Suppressor macrophage (primary cell): ENCODE data around the gene SLC39A9.
"Not testable (repeated sequence)": the region's sequence is repeated elsewhere in the genome, so short reads cannot be mapped to it uniquely, and the experiment has no call there.

Experiments used
- DNase-seq, 4 experiments: peaks; one replicate each; pipeline ENCODE4 v3.0.0-alpha.2; 2020 to 2022

SLC39A9 gene

DNA sequence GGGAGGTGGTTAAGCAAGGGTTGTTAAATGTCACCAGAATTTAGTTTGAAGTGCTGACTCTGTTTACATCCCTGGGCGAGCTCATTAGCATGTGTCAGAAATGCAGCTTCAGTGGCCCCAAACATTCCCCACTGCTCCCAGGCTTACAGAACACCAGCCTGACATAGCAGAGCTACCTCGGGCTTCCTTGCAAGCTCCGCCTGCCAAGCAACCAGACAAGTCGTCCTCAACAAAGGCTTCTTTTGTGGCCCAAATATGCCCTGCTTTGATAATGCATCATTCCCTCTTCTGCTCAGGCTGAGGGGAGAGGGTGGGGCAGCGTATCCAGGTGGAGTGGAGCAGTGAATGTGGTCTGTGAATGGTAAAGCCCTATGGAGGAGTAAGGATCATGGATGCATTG is 28.4 kb upstream of the SLC39A9 start:
- no peak for DNase-seq

DNA sequence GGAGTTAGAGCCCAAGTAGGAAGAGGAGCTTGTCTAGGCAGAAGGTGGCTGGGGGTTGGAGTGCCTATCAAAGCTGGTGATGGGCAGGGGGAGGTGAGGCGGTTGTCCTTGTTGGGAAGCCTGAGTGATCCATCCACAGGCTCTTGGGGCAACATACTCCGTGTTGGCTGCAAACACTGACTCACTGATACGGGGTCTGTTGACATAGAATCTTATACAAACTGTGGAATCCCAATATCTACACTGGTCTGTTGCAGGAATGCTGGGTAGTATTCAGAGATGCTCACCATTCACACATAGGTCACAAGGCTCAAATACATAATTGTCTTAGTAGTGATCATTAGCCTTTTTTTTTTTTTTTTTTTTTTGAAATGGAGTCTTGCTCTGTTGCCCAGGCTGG is 26.3 kb upstream of the SLC39A9 start:
- DNase-seq: no peak

GRCh38 chr14:69373104-69373503 is 25.4 kb upstream of the SLC39A9 start:
- DNase-seq: no peak

DNA sequence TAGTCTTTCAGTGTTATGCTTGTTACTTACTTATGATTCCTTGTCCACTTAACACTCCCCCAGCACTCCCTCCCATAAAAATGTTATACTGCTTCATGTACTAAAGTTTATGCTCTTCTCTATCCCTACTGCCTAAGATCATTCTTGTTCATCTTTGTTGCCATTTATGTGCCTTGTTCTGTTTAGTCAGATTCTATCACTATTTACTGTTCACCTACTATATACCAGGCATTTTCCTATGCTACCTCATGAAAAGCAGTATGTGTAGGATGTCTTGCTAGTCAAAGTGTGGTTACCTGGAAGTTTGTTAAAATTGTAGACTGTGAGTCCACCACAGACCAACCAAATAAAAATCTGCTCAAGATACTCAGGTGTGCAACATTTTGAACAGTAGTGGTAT is 24.3 kb upstream of the SLC39A9 start:
- no peak for DNase-seq

- DNase-seq: no peak
Measured at GRCh38 chr14:69375182-69375581, 23.3 kb upstream of the SLC39A9 start.

GRCh38 chr14:69375722-69376121 is 22.8 kb upstream of the SLC39A9 start:
- no peak for DNase-seq

- DNase-seq: peak; percentile 46 to 91 (median 70)
Measured at GRCh38 chr14:69376439-69376838, 22.1 kb upstream of the SLC39A9 start.

DNA sequence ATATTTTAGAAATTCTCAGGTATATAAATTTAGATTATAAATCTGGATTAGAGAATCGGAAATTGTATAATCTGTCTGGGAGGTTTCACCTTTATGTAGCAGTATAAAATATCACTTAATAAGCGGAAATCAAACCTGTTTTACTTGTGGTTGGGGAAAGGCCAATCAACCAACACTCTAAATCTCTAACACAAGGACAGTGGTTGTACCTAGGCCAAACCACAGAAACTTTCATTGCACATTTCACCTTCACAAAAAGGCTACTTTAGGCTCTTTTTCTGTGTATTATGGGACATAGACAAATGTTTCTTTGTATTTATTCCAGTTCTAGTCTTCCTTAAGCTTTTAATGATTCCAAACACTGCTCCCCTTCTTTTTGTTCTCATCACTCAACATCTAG is 20.2 kb upstream of the SLC39A9 start:
- no peak for DNase-seq

- no peak for DNase-seq
Measured at GRCh38 chr14:69387311-69387710, 11.2 kb upstream of the SLC39A9 start.

- DNase-seq: not testable (repeated sequence)
Measured at GRCh38 chr14:69391400-69391799, 7.1 kb upstream of the SLC39A9 start.

GRCh38 chr14:69392481-69392880 is 6.0 kb upstream of the SLC39A9 start:
- DNase-seq: no peak

DNA sequence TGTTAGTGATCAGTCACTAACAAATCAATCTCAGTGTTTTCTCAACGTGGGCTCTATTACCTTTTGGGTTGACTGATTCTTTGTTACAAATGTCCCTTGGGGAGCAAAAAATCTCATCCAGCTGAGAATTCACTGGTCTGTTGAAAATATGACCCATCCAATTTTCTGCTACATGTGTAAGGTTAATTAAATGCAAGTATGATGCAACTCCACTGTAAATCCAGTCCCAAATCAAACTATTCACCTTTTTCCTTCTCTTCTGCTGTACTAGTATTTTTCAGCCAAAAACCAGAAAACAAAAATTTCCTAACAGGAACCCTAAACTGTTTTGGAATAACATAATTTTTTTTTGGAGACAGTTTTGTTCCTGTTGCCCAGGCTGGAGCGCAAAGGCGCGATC is 2.6 kb upstream of the SLC39A9 start:
- no peak for DNase-seq

GRCh38 chr14:69398818-69399210 is 322 bp downstream of the SLC39A9 start:
- peak in 1 of 4 experiments; percentile 4 for DNase-seq

- DNase-seq: no peak
Measured at GRCh38 chr14:69399750-69400149, 1.3 kb downstream of the SLC39A9 start.

GRCh38 chr14:69400154-69400553 is 1.7 kb downstream of the SLC39A9 start:
- no peak for DNase-seq

GRCh38 chr14:69401841-69402240 is 3.3 kb downstream of the SLC39A9 start:
- peak in 1 of 4 experiments; percentile 22 for DNase-seq

DNA sequence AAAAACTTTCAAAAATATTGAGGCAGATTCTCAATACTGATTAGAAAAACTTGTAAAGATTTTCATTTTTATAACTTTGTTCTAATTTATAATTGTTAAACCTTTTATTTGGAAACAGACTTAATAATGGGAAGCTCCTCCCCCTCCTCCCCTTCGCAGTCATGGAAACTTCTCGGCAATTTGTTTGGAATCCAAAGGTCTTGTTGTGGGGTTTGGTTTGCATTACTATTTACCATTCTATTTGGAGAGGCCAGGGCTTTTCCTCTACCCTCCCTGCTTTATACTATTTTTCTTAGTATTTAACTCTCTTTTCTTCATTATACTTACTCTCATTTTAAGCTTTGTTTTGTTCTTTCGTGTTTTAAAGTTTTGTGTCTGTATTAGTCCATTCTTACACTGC is 6.0 kb downstream of the SLC39A9 start:
- no peak for DNase-seq

- DNase-seq: no peak
Measured at GRCh38 chr14:69404883-69405282, 6.4 kb downstream of the SLC39A9 start.

- DNase-seq: no peak
Measured at GRCh38 chr14:69405762-69406161, 7.3 kb downstream of the SLC39A9 start.

GRCh38 chr14:69408331-69408960 is 10.0 kb downstream of the SLC39A9 start:
- peak; percentile 35 to 61 (median 51) for DNase-seq

- no peak for DNase-seq
Measured at GRCh38 chr14:69413483-69413882, 15.0 kb downstream of the SLC39A9 start.

DNA sequence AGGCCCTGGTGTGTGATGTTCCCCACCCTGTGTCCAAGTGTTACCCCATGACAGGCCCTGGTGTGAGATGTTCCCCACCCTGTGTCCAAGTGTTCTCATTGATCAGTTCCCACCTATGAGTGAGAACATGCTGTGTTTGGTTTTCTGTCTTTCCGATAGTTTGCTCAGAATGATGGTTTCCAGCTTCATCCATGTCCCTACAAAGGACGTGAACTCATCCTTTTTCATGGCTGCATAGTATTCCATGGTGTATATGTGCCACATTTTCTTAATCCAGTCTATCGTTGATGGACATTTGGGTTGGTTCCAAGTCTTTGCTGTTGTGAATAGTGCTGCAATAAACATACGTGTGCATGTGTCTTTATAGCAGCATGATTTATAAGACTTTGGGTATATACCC is 17.6 kb downstream of the SLC39A9 start:
- not testable (repeated sequence) for DNase-seq

- no peak for DNase-seq
Measured at GRCh38 chr14:69423279-69423678, 24.8 kb downstream of the SLC39A9 start.

DNA sequence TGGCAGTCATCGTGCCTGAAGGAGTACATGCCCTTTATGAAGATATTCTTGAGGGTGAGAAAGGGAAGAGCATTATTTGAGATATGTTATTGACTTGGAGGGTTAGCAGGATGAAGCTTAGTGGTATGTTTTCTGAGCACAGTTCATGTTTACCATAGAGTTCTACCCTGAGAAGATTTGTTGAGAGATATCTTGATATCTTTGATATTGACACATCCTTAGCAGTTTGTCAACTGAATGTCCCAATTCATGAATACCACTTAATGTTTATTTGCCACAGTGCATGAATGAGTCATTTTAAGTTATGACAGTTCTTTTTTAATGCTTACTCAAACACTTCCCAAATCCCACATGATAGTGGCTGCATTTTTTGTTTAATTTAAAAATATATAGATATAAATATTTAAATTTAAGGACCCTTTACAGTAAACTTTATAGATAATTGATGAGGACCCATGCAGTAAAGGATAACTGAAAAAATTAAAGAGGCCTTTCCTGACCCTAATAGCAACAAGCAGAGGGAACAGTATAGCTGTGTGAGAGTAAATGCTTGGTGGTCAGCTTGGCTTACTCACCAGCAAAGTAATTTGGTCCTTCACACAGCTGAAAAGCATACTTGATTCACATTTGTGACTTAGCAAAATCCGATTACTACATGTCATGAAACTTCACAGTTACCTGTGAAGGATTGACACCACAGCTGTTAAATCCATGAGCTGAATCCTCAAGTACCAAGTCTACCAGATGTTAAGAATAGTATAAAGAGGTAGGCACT is 25.8 kb downstream of the SLC39A9 start:
- DNase-seq: peak in 3 of 4 experiments; percentile 18 to 63 (median 62)
